K562 (cell line): ENCODE measurements around the gene RPF1. TPM values are rescaled to one million over a fixed set of nuclear protein-coding genes. Genes with fewer than 3 reads are reported as not detected.

Experiments used
- CBX1 ChIP-seq: sonication (generic); IDR thresholded peaks from 2 replicates; pipeline ENCODE4 v1.6.1; 2016; ENCODE audit warnings: antibody characterized with exemption, low read depth, mild to moderate bottlenecking
- DACH1 ChIP-seq: fragments of 450-650 bp; IDR thresholded peaks from 2 replicates; pipeline ENCODE4 v1.6.1; 2018; ENCODE audit not compliant: partially characterized antibody
- ESRRA ChIP-seq: fragments of 450-650 bp; IDR thresholded peaks from 2 replicates; pipeline ENCODE4 v1.6.1; 2014; ENCODE audit warnings: low read depth, mild to moderate bottlenecking, moderate library complexity, borderline replicate concordance
- GATA2 ChIP-seq: sonication (generic); formaldehyde crosslinking; IDR thresholded peaks from 2 replicates; pipeline ENCODE4 v1.4.0; 2020; ENCODE audit warnings: mild to moderate bottlenecking, missing genetic modification reagents
- MXI1 ChIP-seq: IDR thresholded peaks from 2 replicates; pipeline ENCODE4 v1.6.1; 2011; ENCODE audit warnings: low read depth, mild to moderate bottlenecking, improper control_type of control experiment, low read length
- U2AF2 ChIP-seq: fragments of 200-400 bp; formaldehyde crosslinking; optimal IDR thresholded peaks from 2 replicates; pipeline ENCODE3; 2017; ENCODE audit warnings: low read depth, mild to moderate bottlenecking, low read length
- ZNF12 ChIP-seq: sonication (generic); formaldehyde crosslinking; IDR thresholded peaks from 2 replicates; pipeline ENCODE4 v1.4.0; 2020; ENCODE audit warnings: mild to moderate bottlenecking, missing genetic modification reagents
- ZNF395 ChIP-seq: fragments of 200-800 bp; sonication (Bioruptor generic); IDR thresholded peaks from 2 replicates; pipeline ENCODE4 v1.6.1; 2017; ENCODE audit warnings: missing genetic modification characterization, missing compliant biosample characterization
- polyA plus RNA-seq, 8 experiments: library from polyadenylated mRNA; depleted of rRNA in 4 of 8; stranded (reverse) in 5 of 8; unstranded in 3 of 8; fragments of >200 nt; fragmentation: Nextera tagmentation in 2 of 8; fragmentation: Illumina TruSeq in 1 of 8; extraction: Ambion mirVana in 2 of 8; extraction: Trizol in 1 of 8; gene quantifications; 2 replicates each; pipeline versions ENCODE4 v1.2.1 to v1.2.3, GENCODE V29; 2011 to 2014; ENCODE audit warnings: inconsistent platforms in 1 of 8, missing spikeins in 1 of 8
- total RNA-seq, 7 experiments: library from RNA; depleted of rRNA in 6 of 7; stranded (reverse); fragments of >200 nt in 6 of 7; fragmentation: Illumina TruSeq in 2 of 7; extraction: Trizol in 2 of 7; gene quantifications; 2 replicates each; pipeline versions ENCODE4 v1.2.1 to v1.2.3, GENCODE V29; 2011 to 2021; ENCODE audit warnings: low replicate concordance in 1 of 7
- TF ChIP-seq, protein P1 (sequence below): IDR thresholded peaks from 2 replicates; pipeline ENCODE4 v1.6.1; 2011; ENCODE audit not compliant: insufficient read length; ENCODE audit errors: extremely low read depth
- TF ChIP-seq, protein P2 (sequence below): sonication (generic); formaldehyde crosslinking; IDR thresholded peaks from 2 replicates; pipeline ENCODE4 v1.8.0; 2022; ENCODE audit warnings: mild to moderate bottlenecking, missing genetic modification reagents
- TF ChIP-seq, protein P3 (sequence below): fragments of 250-450 bp; sonication (Bioruptor Pico); IDR thresholded peaks from 2 replicates; pipeline ENCODE4 v1.4.0; 2020; ENCODE audit warnings: mild to moderate bottlenecking, moderate library complexity
- TF ChIP-seq, protein P4 (sequence below): fragments of 150-350 bp; IDR thresholded peaks from 2 replicates; pipeline ENCODE4 v1.6.1; 2014; ENCODE audit warnings: low read depth, mild to moderate bottlenecking, low read length, borderline replicate concordance
- TF ChIP-seq, protein P5 (sequence below): sonication (generic); formaldehyde crosslinking; IDR thresholded peaks from 2 replicates; pipeline ENCODE4 v1.8.0; 2022; ENCODE audit warnings: missing genetic modification reagents, mild to moderate bottlenecking, borderline replicate concordance

RPF1 gene
- total and polyA plus RNA-seq, 9 of the 15 experiments (the other 6 are each of a cell fraction or from before 2014, with no cell fraction given): 52.4 to 156 (median 90.2) TPM

DNA sequence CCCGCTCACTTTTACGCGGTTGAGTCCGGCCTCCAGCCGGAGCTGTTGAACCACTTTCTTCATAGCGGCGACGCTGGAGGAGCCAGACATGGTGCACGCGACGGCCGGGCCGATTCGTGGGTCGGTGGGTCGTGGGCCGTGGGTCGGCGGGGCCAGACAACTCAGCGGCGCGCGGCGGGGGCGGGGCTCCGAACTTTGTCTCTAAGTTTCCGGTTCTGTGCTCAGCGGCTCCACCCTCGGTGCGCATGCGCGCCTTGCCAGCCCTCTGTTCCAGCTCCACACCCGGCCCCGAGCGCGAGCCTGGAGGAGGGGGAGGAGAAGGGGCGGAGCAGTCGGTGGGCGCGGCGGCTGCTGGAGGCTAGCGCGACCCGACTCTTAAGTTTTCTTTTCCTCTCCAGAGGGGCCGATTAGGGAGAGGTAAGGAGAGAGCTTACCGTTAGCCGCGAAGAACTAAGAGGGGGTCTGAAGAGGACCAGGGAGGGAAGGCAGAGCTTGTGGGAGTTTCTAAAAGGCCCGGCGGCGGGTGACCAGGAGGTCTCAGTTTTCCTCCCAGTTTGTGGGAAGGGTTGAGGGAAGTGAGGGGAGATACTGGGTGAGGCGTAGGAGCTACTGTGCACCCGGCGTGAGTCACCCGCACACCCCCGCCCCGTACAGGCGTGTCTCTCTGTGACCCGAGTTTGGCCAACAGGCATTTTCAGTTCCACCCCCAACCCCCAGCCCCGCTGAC, 27.1 kb downstream of the RPF1 start, which contains the start of the genes GNG5 and SPATA1 (continued):
- TF ChIP-seq, protein P1, sequence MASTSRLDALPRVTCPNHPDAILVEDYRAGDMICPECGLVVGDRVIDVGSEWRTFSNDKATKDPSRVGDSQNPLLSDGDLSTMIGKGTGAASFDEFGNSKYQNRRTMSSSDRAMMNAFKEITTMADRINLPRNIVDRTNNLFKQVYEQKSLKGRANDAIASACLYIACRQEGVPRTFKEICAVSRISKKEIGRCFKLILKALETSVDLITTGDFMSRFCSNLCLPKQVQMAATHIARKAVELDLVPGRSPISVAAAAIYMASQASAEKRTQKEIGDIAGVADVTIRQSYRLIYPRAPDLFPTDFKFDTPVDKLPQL: peak; percentile 51
- TF ChIP-seq ESRRA (peak; percentile 47), CBX1 (peak; percentile 73; the same call in 1 of the 2 replicates), ZNF395 (CRISPR knock-in tag) (peak; percentile 96), ZNF12 (CRISPR knock-in tag) (peak; percentile 42; the same call in 1 of the 2 replicates), MXI1 (0 out of 2 replicates have a peak, but pooled peaks have one; percentile 12), GATA2 (no peak), U2AF2 (no peak), DACH1 (no peak)
- TF ChIP-seq, protein P2, sequence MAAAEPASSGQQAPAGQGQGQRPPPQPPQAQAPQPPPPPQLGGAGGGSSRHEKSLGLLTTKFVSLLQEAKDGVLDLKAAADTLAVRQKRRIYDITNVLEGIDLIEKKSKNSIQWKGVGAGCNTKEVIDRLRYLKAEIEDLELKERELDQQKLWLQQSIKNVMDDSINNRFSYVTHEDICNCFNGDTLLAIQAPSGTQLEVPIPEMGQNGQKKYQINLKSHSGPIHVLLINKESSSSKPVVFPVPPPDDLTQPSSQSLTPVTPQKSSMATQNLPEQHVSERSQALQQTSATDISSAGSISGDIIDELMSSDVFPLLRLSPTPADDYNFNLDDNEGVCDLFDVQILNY (CRISPR knock-in tag): no peak
- TF ChIP-seq, protein P3, sequence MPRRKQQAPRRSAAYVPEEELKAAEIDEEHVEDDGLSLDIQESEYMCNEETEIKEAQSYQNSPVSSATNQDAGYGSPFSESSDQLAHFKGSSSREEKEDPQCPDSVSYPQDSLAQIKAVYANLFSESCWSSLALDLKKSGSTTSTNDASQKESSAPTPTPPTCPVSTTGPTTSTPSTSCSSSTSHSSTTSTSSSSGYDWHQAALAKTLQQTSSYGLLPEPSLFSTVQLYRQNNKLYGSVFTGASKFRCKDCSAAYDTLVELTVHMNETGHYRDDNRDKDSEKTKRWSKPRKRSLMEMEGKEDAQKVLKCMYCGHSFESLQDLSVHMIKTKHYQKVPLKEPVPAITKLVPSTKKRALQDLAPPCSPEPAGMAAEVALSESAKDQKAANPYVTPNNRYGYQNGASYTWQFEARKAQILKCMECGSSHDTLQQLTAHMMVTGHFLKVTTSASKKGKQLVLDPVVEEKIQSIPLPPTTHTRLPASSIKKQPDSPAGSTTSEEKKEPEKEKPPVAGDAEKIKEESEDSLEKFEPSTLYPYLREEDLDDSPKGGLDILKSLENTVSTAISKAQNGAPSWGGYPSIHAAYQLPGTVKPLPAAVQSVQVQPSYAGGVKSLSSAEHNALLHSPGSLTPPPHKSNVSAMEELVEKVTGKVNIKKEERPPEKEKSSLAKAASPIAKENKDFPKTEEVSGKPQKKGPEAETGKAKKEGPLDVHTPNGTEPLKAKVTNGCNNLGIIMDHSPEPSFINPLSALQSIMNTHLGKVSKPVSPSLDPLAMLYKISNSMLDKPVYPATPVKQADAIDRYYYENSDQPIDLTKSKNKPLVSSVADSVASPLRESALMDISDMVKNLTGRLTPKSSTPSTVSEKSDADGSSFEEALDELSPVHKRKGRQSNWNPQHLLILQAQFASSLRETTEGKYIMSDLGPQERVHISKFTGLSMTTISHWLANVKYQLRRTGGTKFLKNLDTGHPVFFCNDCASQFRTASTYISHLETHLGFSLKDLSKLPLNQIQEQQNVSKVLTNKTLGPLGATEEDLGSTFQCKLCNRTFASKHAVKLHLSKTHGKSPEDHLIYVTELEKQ: no peak
- TF ChIP-seq, protein P4, sequence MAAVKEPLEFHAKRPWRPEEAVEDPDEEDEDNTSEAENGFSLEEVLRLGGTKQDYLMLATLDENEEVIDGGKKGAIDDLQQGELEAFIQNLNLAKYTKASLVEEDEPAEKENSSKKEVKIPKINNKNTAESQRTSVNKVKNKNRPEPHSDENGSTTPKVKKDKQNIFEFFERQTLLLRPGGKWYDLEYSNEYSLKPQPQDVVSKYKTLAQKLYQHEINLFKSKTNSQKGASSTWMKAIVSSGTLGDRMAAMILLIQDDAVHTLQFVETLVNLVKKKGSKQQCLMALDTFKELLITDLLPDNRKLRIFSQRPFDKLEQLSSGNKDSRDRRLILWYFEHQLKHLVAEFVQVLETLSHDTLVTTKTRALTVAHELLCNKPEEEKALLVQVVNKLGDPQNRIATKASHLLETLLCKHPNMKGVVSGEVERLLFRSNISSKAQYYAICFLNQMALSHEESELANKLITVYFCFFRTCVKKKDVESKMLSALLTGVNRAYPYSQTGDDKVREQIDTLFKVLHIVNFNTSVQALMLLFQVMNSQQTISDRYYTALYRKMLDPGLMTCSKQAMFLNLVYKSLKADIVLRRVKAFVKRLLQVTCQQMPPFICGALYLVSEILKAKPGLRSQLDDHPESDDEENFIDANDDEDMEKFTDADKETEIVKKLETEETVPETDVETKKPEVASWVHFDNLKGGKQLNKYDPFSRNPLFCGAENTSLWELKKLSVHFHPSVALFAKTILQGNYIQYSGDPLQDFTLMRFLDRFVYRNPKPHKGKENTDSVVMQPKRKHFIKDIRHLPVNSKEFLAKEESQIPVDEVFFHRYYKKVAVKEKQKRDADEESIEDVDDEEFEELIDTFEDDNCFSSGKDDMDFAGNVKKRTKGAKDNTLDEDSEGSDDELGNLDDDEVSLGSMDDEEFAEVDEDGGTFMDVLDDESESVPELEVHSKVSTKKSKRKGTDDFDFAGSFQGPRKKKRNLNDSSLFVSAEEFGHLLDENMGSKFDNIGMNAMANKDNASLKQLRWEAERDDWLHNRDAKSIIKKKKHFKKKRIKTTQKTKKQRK: no peak
- TF ChIP-seq, protein P5, sequence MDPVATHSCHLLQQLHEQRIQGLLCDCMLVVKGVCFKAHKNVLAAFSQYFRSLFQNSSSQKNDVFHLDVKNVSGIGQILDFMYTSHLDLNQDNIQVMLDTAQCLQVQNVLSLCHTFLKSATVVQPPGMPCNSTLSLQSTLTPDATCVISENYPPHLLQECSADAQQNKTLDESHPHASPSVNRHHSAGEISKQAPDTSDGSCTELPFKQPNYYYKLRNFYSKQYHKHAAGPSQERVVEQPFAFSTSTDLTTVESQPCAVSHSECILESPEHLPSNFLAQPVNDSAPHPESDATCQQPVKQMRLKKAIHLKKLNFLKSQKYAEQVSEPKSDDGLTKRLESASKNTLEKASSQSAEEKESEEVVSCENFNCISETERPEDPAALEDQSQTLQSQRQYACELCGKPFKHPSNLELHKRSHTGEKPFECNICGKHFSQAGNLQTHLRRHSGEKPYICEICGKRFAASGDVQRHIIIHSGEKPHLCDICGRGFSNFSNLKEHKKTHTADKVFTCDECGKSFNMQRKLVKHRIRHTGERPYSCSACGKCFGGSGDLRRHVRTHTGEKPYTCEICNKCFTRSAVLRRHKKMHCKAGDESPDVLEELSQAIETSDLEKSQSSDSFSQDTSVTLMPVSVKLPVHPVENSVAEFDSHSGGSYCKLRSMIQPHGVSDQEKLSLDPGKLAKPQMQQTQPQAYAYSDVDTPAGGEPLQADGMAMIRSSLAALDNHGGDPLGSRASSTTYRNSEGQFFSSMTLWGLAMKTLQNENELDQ (CRISPR knock-in tag): no peak
